ENCODE measurements around the gene SLC2A6. TPM values are rescaled to one million over a fixed set of nuclear protein-coding genes. Genes with fewer than 3 reads are reported as not detected.
A peak's percentile ranks its signal among the peaks of the same experiment; 100 is the strongest.

Gene SLC2A6
- total and polyA plus RNA-seq, 11 donors, result 1.8 to 10.4 (median 3.2) TPM

- Histone ChIP-seq H3K36me3 (no peaks in the 10 kb centered on the region), H3K4me1 (peaks cover 0 to 28% (median 17%) of the 10 kb centered on the region in 12 donors), H3K4me3 (no peak overlapping the region), H3K9me3 (no peaks in the 10 kb centered on the region), H3K27me3 (no peaks in the 10 kb centered on the region), H3K27ac (no peak overlapping the region)
- WGBS, 4 donors, result 53 to 70% (median 66%) methylated on average over 13 of the region's 13 CpGs
- TF ChIP-seq CTCF (IDR thresholded peaks at IDR 0.05), result no peak
- no peak for TF ChIP-seq POLR2A (IDR thresholded peaks at IDR 0.05)
- ATAC-seq, result no peak
- intact Hi-C loops (cut with DNase I), result no loop called here
- peak in 1 of 5 donors; percentile 35 for DNase-seq
These were observed 11.3 kb upstream of the SLC2A6 start for GRCh38 chr9:133490201-133490681.

GRCh38 chr9:133489253-133490190 lies 10.6 kb upstream of the SLC2A6 start:
- Histone ChIP-seq H3K9me3 (no peaks in the 10 kb centered on the region), H3K4me3 (no peak overlapping the region), H3K4me1 (peaks cover 0 to 28% (median 17%) of the 10 kb centered on the region in 12 donors), H3K27ac (no peak overlapping the region), H3K27me3 (peaks cover 0 to 2% (median 0%) of the 10 kb centered on the region in 9 donors), H3K36me3 (no peaks in the 10 kb centered on the region)
- 85 to 90% (median 89%) methylated on average over 19 of the region's 19 CpGs for WGBS, 4 donors
- ATAC-seq (no peak), DNase-seq (peak in 1 of 5 donors; percentile 20)
- intact Hi-C loops (cut with DNase I), result loop anchor here in 6 of 10 donors (5.0 to 10.0 kb wide), 7 partner anchors 67 to 467 kb away; partner anchors contain the start of genes ADAMTS13 (in 1 of the 6), MED22 (in 1 of the 6), RPL7A (in 1 of the 6) and SURF1 (in 1 of the 6)
- TF ChIP-seq CTCF (IDR thresholded peaks at IDR 0.05) (no peak), POLR2A (IDR thresholded peaks at IDR 0.05) (no peak)

GRCh38 chr9:133488686-133489252 lies 9.9 kb upstream of the SLC2A6 start:
- Histone ChIP-seq H3K4me3 (no peak overlapping the region), H3K36me3 (no peaks in the 10 kb centered on the region), H3K27ac (no peak overlapping the region), H3K9me3 (no peaks in the 10 kb centered on the region), H3K27me3 (peaks cover 0 to 4% (median 0%) of the 10 kb centered on the region in 9 donors), H3K4me1 (peaks cover 0 to 28% (median 17%) of the 10 kb centered on the region in 12 donors)
- 91 to 94% (median 93%) methylated on average over 15 to 18 of the region's 18 CpGs for WGBS, 4 donors
- DNase-seq, result peak in 2 of 5 donors; percentile 15 to 56
- TF ChIP-seq CTCF (IDR thresholded peaks at IDR 0.05) (no peak), POLR2A (IDR thresholded peaks at IDR 0.05) (no peak)
- intact Hi-C loops (cut with DNase I), result loop anchor here in 6 of 10 donors (5.0 to 10.0 kb wide), 7 partner anchors 66 to 466 kb away; partner anchors contain the start of genes ADAMTS13 (in 1 of the 6), MED22 (in 1 of the 6), RPL7A (in 1 of the 6) and SURF1 (in 1 of the 6)
- ATAC-seq, result no peak

All from heart left ventricle (tissue), 16 donors.